Sigmoid colon (tissue), 4 donors: ENCODE data around the gene TNNC1.

ENCODE experiments used
- POLR2A ChIP-seq, 2 donors: fragments of 450-650 bp; IDR thresholded peaks; one replicate each; pipeline ENCODE4 v1.6.1; 2016; ENCODE audit warnings: antibody characterized with exemption in 2 of 2, mild to moderate bottlenecking in 2 of 2, moderate library complexity in 2 of 2
- POLR2AphosphoS5 ChIP-seq, 4 donors: sonication (generic); formaldehyde crosslinking; IDR thresholded peaks; one replicate each; pipeline ENCODE4 v1.6.1; 2017; ENCODE audit warnings: antibody characterized with exemption in 4 of 4
- TF ChIP-seq, protein P1 (sequence below), 4 experiments: fragments of 450-650 bp in 3 of 4; fragments of 200-600 bp in 1 of 4; IDR thresholded peaks; one replicate each; pipeline ENCODE4 v1.5.1; 2016 to 2019; ENCODE audit warnings: antibody characterized with exemption in 4 of 4, mild to moderate bottlenecking in 3 of 4, moderate library complexity in 2 of 4

DNA sequence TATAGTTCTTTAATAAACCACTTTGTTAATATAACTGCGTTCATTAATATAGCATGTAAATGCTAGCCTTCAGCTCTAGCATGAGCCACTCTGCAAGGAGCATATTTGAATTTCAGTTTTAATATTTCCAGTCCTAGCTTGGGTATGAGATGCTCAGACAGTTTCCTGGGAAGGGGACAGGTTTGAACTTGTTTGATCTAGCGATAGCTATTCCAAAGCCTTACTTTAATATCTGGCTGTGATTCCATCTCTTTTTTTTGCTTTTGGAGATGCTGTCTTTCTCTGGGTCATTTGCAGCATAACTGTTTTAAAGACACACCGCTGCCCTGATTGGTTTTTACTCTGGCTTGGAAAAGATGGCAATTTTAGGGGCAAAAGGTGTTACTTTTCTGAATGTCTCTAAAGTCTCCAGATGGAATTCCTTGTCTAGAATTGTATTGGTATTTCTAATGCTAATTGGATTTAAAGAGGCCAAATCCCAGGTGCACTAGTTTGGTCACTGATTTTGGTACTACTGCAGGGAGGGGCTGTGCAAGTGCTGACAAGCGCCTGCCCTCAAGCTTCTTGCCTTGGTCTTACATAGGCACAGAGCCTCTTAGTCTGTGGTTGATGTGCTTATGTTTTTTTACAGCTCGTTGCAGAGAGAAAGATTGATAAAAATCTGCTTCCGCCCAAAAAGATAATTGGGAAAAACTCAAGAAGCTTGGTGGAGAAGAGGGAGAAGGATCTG is 4.4 kb upstream of the TNNC1 start:
- TF ChIP-seq POLR2A (IDR thresholded peaks at IDR 0.05) = no peak
- TF ChIP-seq POLR2AphosphoS5 (IDR thresholded peaks at IDR 0.05) = no peak
- TF ChIP-seq, protein P1, sequence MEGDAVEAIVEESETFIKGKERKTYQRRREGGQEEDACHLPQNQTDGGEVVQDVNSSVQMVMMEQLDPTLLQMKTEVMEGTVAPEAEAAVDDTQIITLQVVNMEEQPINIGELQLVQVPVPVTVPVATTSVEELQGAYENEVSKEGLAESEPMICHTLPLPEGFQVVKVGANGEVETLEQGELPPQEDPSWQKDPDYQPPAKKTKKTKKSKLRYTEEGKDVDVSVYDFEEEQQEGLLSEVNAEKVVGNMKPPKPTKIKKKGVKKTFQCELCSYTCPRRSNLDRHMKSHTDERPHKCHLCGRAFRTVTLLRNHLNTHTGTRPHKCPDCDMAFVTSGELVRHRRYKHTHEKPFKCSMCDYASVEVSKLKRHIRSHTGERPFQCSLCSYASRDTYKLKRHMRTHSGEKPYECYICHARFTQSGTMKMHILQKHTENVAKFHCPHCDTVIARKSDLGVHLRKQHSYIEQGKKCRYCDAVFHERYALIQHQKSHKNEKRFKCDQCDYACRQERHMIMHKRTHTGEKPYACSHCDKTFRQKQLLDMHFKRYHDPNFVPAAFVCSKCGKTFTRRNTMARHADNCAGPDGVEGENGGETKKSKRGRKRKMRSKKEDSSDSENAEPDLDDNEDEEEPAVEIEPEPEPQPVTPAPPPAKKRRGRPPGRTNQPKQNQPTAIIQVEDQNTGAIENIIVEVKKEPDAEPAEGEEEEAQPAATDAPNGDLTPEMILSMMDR (IDR thresholded peaks at IDR 0.05) = no peak
